GM18951 (cell line): Measurements from ENCODE around the gene PFDN1.
"Not testable (repeated sequence)": the region's sequence is repeated elsewhere in the genome, so short reads cannot be mapped to it uniquely, and the experiment has no call there.

Source experiments
- POLR2A ChIP-seq: IDR thresholded peaks from 4 replicates; pipeline ENCODE4 v1.6.1; 2011; ENCODE audit warnings: mild to moderate bottlenecking; ENCODE audit not compliant: insufficient read length, insufficient read depth; ENCODE audit errors: extremely low read depth
- in situ Hi-C: fragments of 300-500 bp; cut with MboI; formaldehyde crosslinking; loops from one replicate; pipeline ENCODE4 v1.12.0; 2022; ENCODE audit warnings: low sequenced_read_pairs, mixed read lengths, inconsistent platforms; ENCODE audit not compliant: unreplicated experiment

PFDN1 gene

DNA sequence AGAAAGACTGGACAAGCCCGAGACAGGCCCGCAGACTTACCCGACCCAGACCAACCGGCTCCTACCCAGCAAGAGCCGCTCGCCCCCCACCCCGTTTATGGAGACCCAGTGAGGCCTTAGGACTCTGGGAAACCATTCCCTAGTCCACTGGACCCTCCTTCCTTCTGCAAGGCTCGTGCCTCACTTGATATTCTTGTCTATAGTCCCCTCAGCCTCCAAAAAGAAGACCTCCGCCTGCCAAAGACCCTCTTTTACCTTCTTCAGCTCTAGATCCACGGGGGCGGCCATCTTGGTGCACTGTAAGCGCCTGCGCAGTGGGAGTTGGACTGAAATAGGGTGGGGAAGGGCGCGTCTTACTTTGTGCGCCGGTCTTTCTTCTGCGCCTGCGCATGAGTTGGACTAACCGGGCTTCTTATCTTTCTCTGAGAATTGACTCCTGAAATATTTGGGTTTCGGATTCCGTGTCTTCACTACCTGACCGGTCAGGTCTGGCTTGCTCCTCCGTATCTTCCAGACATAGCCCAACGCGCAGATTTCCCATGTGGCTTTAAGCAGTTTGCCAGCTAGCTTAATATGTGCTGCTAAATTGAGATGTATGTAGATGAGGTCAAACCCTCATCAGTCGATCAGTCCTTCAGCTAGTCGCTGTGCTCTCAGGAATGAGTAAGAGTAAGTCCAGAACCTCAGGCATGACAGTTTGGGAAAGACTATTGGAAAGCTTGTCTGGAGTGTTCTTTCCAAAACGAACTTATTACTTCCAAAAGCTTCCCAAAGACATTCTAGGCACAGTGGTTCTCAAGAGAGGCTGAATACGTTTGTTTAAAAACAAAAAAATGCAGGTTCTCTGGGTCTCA lies at the start of gene PFDN1:
TSS of gene PFDN1 (minus strand) at position 316 of the 854 bp plus-strand sequence. CDS start at position 288, 28 bp downstream.
- in situ Hi-C loops = no loop called here
- peak; percentile 72 for TF ChIP-seq POLR2A

DNA sequence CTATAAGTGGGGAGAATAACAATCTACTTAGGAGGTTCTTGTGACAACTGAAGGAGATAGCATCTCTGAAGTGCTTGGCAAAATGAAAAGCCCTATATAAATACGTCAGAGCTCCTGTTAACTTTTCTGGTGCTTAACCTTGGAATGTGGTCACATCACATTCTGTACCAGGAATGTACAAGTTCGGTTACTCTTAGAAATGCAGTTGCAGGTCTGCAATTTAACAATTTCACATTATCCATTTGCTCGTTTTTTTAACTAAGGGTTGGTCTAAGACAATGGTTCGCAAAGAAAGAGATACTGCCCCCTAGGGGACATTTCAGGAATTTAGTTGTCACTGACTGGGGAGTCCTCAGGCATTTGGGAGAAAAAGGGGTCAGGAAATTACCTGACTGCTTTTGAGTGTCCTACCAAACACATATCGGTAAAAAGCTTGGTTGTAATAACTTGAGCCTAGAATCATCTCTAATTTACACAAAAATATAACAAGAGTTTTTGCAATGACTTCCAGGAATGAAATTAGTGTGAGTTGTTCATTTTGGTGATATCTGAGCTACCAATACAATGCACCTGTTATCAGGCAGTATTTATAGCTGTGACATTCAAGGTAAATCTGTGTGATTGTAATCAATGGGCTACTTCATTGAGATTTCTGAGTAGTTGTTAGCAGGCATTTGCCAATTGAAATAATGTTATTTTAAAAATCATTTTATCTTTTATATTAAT lies 48.9 kb upstream of the PFDN1 start:
- TF ChIP-seq POLR2A = no peak
- in situ Hi-C loops = no loop called here

DNA sequence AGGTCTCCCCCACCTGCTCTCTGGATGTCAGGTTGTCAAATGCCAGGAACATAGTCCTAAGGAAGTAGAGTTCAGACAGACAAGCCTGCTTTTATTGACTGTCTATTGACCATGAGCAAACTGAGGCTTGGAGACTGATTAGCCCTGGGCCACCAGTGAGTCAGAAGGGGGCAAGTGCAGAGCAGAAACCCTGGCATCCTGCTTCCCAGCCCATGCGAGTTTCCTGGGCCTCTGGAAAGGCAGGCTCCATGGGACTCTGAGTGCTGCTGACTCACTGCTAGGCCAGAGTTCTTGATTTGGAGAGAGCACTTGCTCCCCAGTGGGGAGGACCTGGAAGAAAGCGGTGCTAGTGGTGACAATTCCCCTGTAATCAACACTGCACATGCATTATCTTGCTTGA lies 46.3 kb upstream of the PFDN1 start:
- in situ Hi-C loops = no loop called here
- no peak for TF ChIP-seq POLR2A

- no peak for TF ChIP-seq POLR2A
- in situ Hi-C loops = no loop called here
Observed at GRCh38 chr5:140348104-140348503, 45.2 kb upstream of the PFDN1 start.

DNA sequence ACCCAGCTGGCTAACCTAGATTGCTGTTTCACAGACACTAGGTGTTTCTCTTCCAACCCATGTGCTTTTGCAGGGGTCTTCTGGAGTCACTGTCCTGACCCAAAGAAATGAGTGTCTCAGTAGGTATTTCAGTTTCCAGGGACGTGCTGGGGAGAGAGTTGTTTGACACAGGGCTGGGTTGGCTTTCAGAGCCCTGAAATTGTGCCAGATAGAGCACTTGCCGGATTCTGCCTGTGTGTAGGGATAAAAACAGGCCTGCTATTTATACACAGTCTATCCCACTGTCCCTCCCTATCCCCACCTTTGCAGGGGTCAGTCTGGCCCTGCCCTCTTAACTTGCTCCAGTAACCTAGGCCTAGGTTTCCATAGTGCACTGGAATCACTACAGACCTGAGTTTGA lies 44.5 kb upstream of the PFDN1 start:
- no peak for TF ChIP-seq POLR2A
- in situ Hi-C loops = no loop called here

DNA sequence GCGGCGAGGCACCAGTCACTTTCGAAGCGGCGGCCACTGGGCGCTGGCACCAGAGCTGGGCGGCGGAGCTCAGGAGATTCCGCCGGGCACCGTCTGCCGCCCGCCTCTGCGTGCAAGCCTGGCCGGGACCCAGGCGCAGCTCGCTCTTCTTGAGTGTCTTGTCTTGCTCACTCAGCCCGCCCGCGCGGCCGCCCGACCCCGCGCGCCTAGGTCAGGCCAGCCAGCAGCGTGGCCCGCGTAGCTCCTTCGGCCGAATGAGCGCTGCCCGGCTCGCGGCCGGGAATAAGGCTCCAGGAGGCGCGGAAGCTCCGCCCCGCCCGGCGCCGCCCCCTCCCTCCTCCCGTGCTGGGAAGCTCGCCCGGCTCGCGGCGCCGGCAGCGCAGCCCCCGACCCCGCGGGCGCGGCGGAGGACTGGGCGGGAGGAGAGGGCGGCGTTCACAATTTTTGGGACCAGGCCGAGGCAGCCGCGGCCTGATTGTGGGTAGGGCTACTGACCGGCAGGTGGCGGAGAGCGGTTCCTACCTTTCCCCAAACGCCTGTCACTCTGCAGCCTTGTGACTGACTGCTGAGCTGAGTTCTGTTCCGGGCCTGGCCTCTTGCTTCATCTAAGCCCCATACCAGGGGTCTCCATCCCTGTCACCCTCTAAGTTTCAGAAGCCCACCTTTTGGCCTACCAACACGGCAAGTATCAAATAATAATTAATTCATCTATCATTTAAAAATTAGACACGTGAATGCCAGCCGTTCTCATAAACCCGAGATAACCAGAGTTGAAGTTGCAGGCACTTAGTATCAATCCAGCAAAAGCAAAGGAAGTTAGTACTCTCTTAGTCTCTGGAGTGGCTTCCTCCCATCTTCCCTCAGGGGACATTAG lies 43.7 kb upstream of the PFDN1 start, which contains the start of gene HBEGF:
TSS of gene HBEGF (minus strand) at position 256 of the 874 bp plus-strand sequence. CDS start 275 bp downstream, outside the sequence.
- TF ChIP-seq POLR2A = peak; percentile 66
- in situ Hi-C loops = no loop called here

GRCh38 chr5:140345919-140346347 lies 43.0 kb upstream of the PFDN1 start:
- in situ Hi-C loops = no loop called here
- TF ChIP-seq POLR2A = no peak

DNA sequence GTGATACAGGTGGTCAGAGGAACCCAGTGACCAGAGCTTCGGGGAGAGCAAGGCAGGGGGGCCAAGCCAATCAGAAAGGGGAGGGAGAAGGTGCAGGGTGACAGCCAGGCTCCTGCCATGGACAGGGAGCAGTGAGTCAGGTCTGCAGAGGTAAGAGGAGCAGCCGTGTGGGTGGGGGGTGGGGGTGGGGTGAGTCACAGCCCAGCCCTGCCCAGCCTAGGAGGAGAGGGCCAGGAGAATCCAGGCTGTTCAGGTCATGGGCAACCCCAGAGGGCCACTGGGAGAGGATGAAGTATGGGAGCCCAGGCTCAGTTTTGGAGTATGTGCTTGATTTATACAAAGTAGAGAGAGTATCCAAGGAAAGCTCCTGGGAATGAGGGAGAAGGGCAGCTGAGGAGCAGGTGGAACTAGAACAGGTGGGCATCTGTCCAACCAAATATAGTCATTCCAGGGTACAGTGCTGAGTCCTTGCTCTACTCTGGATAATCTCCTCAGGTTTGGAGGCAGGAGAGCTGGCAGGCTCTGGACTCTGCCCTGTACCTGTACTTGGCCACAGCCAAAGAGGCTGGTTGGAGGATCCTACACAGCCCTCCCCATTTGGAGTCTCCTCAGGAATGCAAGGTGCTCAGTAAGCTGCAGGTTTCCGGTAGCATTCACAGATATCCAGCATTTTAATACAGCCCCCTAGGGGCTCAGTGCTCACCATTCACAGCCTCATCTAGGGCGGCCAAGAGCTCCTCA lies 42.0 kb upstream of the PFDN1 start:
- in situ Hi-C loops = no loop called here
- no peak for TF ChIP-seq POLR2A

DNA sequence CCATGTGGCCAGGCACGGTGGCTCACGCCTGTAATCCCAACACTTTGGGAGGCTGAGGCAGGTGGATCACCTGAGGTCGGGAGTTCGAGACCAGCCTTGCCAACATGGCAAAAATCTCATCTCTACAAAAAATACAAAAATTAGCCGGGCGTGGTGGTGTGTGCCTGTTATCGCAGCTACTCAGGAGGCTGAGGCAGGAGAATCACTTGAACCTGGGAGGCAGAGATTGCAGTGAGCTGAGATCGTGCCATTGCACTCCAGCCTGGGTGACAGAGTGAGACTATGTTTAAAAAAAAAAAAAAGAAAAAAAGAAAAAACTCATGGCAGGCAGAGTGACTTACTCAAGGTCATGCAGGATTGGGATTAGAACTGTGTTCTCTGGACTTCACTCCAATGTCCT lies 40.9 kb upstream of the PFDN1 start:
- in situ Hi-C loops = not testable (repeated sequence)

DNA sequence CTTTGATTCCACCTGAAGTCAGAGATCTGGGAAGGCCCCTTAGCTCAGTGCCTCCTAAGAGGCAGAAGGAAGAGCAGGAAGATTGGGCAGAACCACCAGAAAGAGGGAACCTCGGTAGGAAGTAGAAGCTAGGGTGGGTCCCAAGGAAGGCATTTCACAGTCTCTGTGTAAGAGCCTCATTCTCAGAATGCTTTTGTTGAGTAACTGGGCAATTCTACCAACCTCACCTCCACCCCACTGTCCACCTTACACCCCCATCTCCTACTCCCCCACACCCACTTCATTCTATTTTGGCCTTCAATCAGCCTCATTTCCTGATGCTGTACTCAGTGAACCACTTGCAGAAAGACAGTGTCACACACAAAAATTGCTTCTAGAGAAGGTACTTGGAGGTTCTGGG lies 40.0 kb upstream of the PFDN1 start:
- in situ Hi-C loops = no loop called here
- no peak for TF ChIP-seq POLR2A

DNA sequence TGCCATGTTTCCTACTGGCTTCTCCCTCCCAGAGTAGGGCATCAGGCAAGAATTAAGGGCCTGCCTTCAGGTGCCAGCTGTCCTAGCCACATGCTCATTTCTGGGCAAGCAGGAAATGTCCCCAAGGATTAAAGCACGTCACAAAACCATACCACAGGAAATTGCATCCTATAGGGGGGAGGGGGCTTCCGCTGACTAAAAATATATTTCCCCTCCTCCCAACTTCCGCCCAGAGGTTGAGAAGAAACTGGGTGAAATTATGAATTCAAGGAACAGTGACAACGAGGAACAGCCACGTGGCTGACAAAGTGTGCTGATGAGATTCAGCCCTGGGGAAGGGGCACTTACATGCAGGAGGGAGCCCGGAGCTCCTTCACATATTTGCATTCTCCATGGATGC lies 39.4 kb upstream of the PFDN1 start:
- in situ Hi-C loops = no loop called here
- no peak for TF ChIP-seq POLR2A

GRCh38 chr5:140341591-140341990 lies 38.7 kb upstream of the PFDN1 start:
- in situ Hi-C loops = no loop called here
- TF ChIP-seq POLR2A = no peak

DNA sequence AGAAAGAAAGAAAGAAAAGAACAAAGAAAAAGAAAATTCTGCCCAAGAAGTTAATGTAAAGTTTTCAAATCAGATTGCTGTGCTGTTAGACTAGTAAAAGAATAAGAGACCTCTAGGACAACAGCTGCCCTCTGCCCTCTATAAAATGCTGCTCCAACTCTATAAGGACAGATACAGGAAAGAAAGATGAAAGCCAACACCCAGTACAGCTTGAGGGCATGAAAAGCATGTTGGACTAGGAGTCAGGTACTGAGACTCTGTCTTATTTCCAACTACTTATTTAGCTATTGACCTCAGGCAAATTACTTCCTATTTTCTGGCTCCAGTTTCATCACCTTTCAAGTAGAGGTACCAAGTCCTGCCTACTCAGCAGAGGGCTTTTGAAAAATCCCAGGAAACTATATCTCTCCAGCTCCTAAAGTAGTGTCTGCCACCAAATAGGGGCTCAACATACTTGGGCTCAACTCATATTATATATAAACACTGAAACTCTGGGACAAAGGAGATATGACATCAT lies 37.8 kb upstream of the PFDN1 start:
- in situ Hi-C loops = no loop called here
- TF ChIP-seq POLR2A = no peak
